ENCODE measurements around the gene SLC1A4.
"Not testable (repeated sequence)": the region's sequence is repeated elsewhere in the genome, so short reads cannot be mapped to it uniquely, and the experiment has no call there.

SLC1A4 gene

GRCh38 chr2:64989982-64990614 lies 899 bp downstream of the SLC1A4 start:
- peak overlapping the region; percentile 82 for H3K27ac ChIP-seq

GRCh38 chr2:64990876-64991275 lies 1.7 kb downstream of the SLC1A4 start:
- DNase-seq (ENCODE audit: low read depth, low spot score), result no peak
- no peak overlapping the region for H3K27ac ChIP-seq

More at GRCh38 chr2:64989982-64990614, 899 bp downstream of the SLC1A4 start:
- DNase-seq (ENCODE audit: low read depth, low spot score), result no peak

- no peak for DNase-seq (ENCODE audit: low read depth, low spot score)
Measured at GRCh38 chr2:64992218-64992617, 3.0 kb downstream of the SLC1A4 start.

GRCh38 chr2:64992990-64993389 lies 3.8 kb downstream of the SLC1A4 start:
- DNase-seq (ENCODE audit: low read depth, low spot score), result no peak
- no peak overlapping the region for H3K27ac ChIP-seq

More at GRCh38 chr2:64992218-64992617, 3.0 kb downstream of the SLC1A4 start:
- H3K27ac ChIP-seq, result no peak overlapping the region

- no peak for DNase-seq (ENCODE audit: low read depth, low spot score)
- no peak overlapping the region for H3K27ac ChIP-seq
Measured at GRCh38 chr2:64995041-64995440, 5.8 kb downstream of the SLC1A4 start.

GRCh38 chr2:64996871-64997307 lies 7.7 kb downstream of the SLC1A4 start:
- DNase-seq (ENCODE audit: low read depth, low spot score), result no peak
- H3K27ac ChIP-seq, result no peak overlapping the region

- no peak for DNase-seq (ENCODE audit: low read depth, low spot score)
- no peak overlapping the region for H3K27ac ChIP-seq
Measured at GRCh38 chr2:64998658-64999061, 9.5 kb downstream of the SLC1A4 start.

GRCh38 chr2:64999754-65000153 lies 10.6 kb downstream of the SLC1A4 start:
- no peak overlapping the region for H3K27ac ChIP-seq
- no peak for DNase-seq (ENCODE audit: low read depth, low spot score)

- no peak overlapping the region for H3K27ac ChIP-seq
- DNase-seq (ENCODE audit: low read depth, low spot score), result no peak
Measured at GRCh38 chr2:65000644-65001043, 11.4 kb downstream of the SLC1A4 start.

GRCh38 chr2:65003037-65003436 lies 13.8 kb downstream of the SLC1A4 start:
- no peak overlapping the region for H3K27ac ChIP-seq
- no peak for DNase-seq (ENCODE audit: low read depth, low spot score)

- not testable (repeated sequence) for DNase-seq (ENCODE audit: low read depth, low spot score); H3K27ac ChIP-seq
Measured at GRCh38 chr2:65004232-65004631, 15.0 kb downstream of the SLC1A4 start.

- no peak overlapping the region for H3K27ac ChIP-seq
- DNase-seq (ENCODE audit: low read depth, low spot score), result no peak
Measured at GRCh38 chr2:65013776-65014175, 24.6 kb downstream of the SLC1A4 start.

- H3K27ac ChIP-seq, result no peak overlapping the region
- DNase-seq (ENCODE audit: low read depth, low spot score), result no peak
Measured at GRCh38 chr2:65015731-65016130, 26.5 kb downstream of the SLC1A4 start.

GRCh38 chr2:65016789-65017188 lies 27.6 kb downstream of the SLC1A4 start:
- no peak overlapping the region for H3K27ac ChIP-seq
- no peak for DNase-seq (ENCODE audit: low read depth, low spot score)

GRCh38 chr2:65017335-65017734 lies 28.1 kb downstream of the SLC1A4 start:
- DNase-seq (ENCODE audit: low read depth, low spot score), result no peak
- no peak overlapping the region for H3K27ac ChIP-seq

- no peak for DNase-seq (ENCODE audit: low read depth, low spot score)
- no peak overlapping the region for H3K27ac ChIP-seq
Measured at GRCh38 chr2:65018141-65018582, 29.0 kb downstream of the SLC1A4 start.

- no peak overlapping the region for H3K27ac ChIP-seq
- DNase-seq (ENCODE audit: low read depth, low spot score), result no peak
Measured at GRCh38 chr2:65019010-65019409, 29.8 kb downstream of the SLC1A4 start.

GRCh38 chr2:65019675-65020195 lies 30.5 kb downstream of the SLC1A4 start:
- H3K27ac ChIP-seq, result no peak overlapping the region
- no peak for DNase-seq (ENCODE audit: low read depth, low spot score)

GRCh38 chr2:65020251-65020650 lies 31.1 kb downstream of the SLC1A4 start:
- H3K27ac ChIP-seq; DNase-seq (ENCODE audit: low read depth, low spot score): not testable (repeated sequence)

GRCh38 chr2:65020943-65021528 lies 31.8 kb downstream of the SLC1A4 start:
- no peak for DNase-seq (ENCODE audit: low read depth, low spot score)
- no peak overlapping the region for H3K27ac ChIP-seq

- no peak for DNase-seq (ENCODE audit: low read depth, low spot score)
- H3K27ac ChIP-seq, result no peak overlapping the region
Measured at GRCh38 chr2:65021709-65022108, 32.5 kb downstream of the SLC1A4 start.

- H3K27ac ChIP-seq, result no peak overlapping the region
- DNase-seq (ENCODE audit: low read depth, low spot score), result no peak
Measured at GRCh38 chr2:65022189-65022588, 33.0 kb downstream of the SLC1A4 start.

All from epithelial cell of prostate (primary cell).